Cardiac muscle cell (in vitro differentiated cells and primary cell): ENCODE measurements around the gene PDCD1LG2. TPM values are rescaled to one million over a fixed set of nuclear protein-coding genes. Genes with fewer than 3 reads are reported as not detected.

Experiments used
- DNase-seq, 2 donors: peaks; one replicate each; pipeline versions ENCODE4 v3.0.0 to v3.0.0-alpha.2; 2010 to 2017; ENCODE audit warnings: low read depth in 1 of 2, low spot score in 1 of 2
- H3K27ac ChIP-seq: fragments of 200-600 bp; sonication (generic); 2 replicates; pipeline ENCODE4 v1.5.1; 2016
- H3K27me3 ChIP-seq: fragments of 200-600 bp; sonication (generic); 2 replicates; pipeline ENCODE4 v1.6.0; 2016; ENCODE audit warnings: control low read depth
- H3K36me3 ChIP-seq: fragments of 200-600 bp; sonication (generic); 2 replicates; pipeline ENCODE4 v1.5.1; 2016; ENCODE audit warnings: control low read depth
- H3K4me1 ChIP-seq: fragments of 200-600 bp; sonication (generic); 2 replicates; pipeline ENCODE4 v1.8.1; 2017; ENCODE audit warnings: low read depth, mild to moderate bottlenecking, mixed run types
- H3K4me3 ChIP-seq: fragments of 200-600 bp; sonication (generic); 2 replicates; pipeline ENCODE4 v1.5.1; 2016; ENCODE audit warnings: mild to moderate bottlenecking
- H3K9me3 ChIP-seq: fragments of 200-600 bp; sonication (generic); 2 replicates; pipeline ENCODE4 v1.5.1; 2017; ENCODE audit warnings: low read depth, mild to moderate bottlenecking, control low read depth
- CTCF ChIP-seq: IDR thresholded peaks from 2 replicates; pipeline ENCODE4 v1.5.1; 2012; ENCODE audit warnings: low read depth, mild to moderate bottlenecking, low read length
- polyA plus RNA-seq: library from polyadenylated mRNA; unstranded; fragments of >200 nt; fragmentation: Nextera tagmentation; extraction: Ambion mirVana; gene quantifications from 2 replicates; pipeline ENCODE4 v1.2.1, GENCODE V29; 2016
- total RNA-seq: library from RNA; depleted of rRNA; stranded (reverse); fragments of >200 nt; gene quantifications from 2 replicates; pipeline ENCODE4 v1.2.3, GENCODE V29; 2016

PDCD1LG2 gene
- total and polyA plus RNA-seq, 2 experiments from 2014 or later, result not detected

GRCh38 chr9:5582835-5583195 is 72.5 kb downstream of the PDCD1LG2 start:
- Histone ChIP-seq H3K4me1 (no peaks in the 10 kb centered on the region), H3K9me3 (no peaks in the 10 kb centered on the region), H3K27ac (no peak overlapping the region), H3K36me3 (no peaks in the 10 kb centered on the region), H3K4me3 (no peak overlapping the region), H3K27me3 (no peaks in the 10 kb centered on the region)
- no peak for TF ChIP-seq CTCF
- peak in 1 of 2 donors; percentile 81 for DNase-seq

- no peaks in the 10 kb centered on the region for H3K4me1 ChIP-seq
- H3K9me3 ChIP-seq, result no peaks in the 10 kb centered on the region
- no peak for TF ChIP-seq CTCF
- no peak overlapping the region for H3K4me3 ChIP-seq
- H3K27ac ChIP-seq, result no peak overlapping the region
- peak in 1 of 2 donors; percentile 62 for DNase-seq
- peaks cover 4% of the 10 kb centered on the region for H3K27me3 ChIP-seq
- H3K36me3 ChIP-seq, result no peaks in the 10 kb centered on the region
Observed at GRCh38 chr9:5586391-5586802, 76.1 kb downstream of the PDCD1LG2 start.

- TF ChIP-seq CTCF, result no peak
- H3K36me3 ChIP-seq, result no peaks in the 10 kb centered on the region
- no peaks in the 10 kb centered on the region for H3K4me1 ChIP-seq
- no peaks in the 10 kb centered on the region for H3K9me3 ChIP-seq
- H3K27me3 ChIP-seq, result peaks cover 4% of the 10 kb centered on the region
- no peak overlapping the region for H3K4me3 ChIP-seq
- H3K27ac ChIP-seq, result no peak overlapping the region
- peak in 1 of 2 donors; percentile 67 for DNase-seq
Observed at GRCh38 chr9:5587024-5587423, 76.7 kb downstream of the PDCD1LG2 start.

- DNase-seq, result no peak
- H3K4me3 ChIP-seq, result no peak overlapping the region
- no peak for TF ChIP-seq CTCF
- no peaks in the 10 kb centered on the region for H3K36me3 ChIP-seq
- no peaks in the 10 kb centered on the region for H3K4me1 ChIP-seq
- no peak overlapping the region for H3K27ac ChIP-seq
- no peaks in the 10 kb centered on the region for H3K9me3 ChIP-seq
- H3K27me3 ChIP-seq, result peaks cover 4% of the 10 kb centered on the region
Observed at GRCh38 chr9:5592231-5592630, 81.9 kb downstream of the PDCD1LG2 start.

- DNase-seq, result no peak
- Histone ChIP-seq H3K27ac (no peak overlapping the region), H3K9me3 (no peaks in the 10 kb centered on the region), H3K36me3 (no peaks in the 10 kb centered on the region), H3K4me1 (no peaks in the 10 kb centered on the region), H3K4me3 (no peak overlapping the region), H3K27me3 (peaks cover 4% of the 10 kb centered on the region)
- TF ChIP-seq CTCF, result no peak
Observed at GRCh38 chr9:5592904-5593303, 82.6 kb downstream of the PDCD1LG2 start.

GRCh38 chr9:5593904-5594303 is 83.6 kb downstream of the PDCD1LG2 start:
- H3K4me1 ChIP-seq, result no peaks in the 10 kb centered on the region
- no peak for DNase-seq
- no peak overlapping the region for H3K4me3 ChIP-seq
- no peaks in the 10 kb centered on the region for H3K36me3 ChIP-seq
- H3K9me3 ChIP-seq, result no peaks in the 10 kb centered on the region
- no peak for TF ChIP-seq CTCF
- H3K27ac ChIP-seq, result no peak overlapping the region
- H3K27me3 ChIP-seq, result peaks cover 4% of the 10 kb centered on the region
